Activated naive CD8-positive, alpha-beta T cell (primary cell): Measurements from ENCODE around the gene NAV3.

ENCODE experiments used
- H3K27ac Mint-ChIP-seq: one replicate; pipeline ENCODE4 v1.8.0; 2021; ENCODE audit warnings: mixed read lengths
- H3K27me3 Mint-ChIP-seq: one replicate; pipeline ENCODE4 v1.8.0; 2021; ENCODE audit warnings: mixed read lengths
- H3K36me3 Mint-ChIP-seq: one replicate; pipeline ENCODE4 v1.8.0; 2021; ENCODE audit warnings: mixed read lengths
- H3K4me1 Mint-ChIP-seq: one replicate; pipeline ENCODE4 v1.8.0; 2021; ENCODE audit warnings: low read depth, mixed read lengths
- H3K4me3 Mint-ChIP-seq: one replicate; pipeline ENCODE4 v1.8.0; 2021; ENCODE audit warnings: mild to moderate bottlenecking, mixed read lengths
- H3K9me3 Mint-ChIP-seq: one replicate; pipeline ENCODE4 v1.8.0; 2021; ENCODE audit warnings: low read depth, mixed read lengths

The NAV3 gene

GRCh38 chr12:77830583-77831351, at the start of gene NAV3:
Gene NAV3 (plus strand): TSS chr12:77830894. CDS start chr12:77831462, 568 bp downstream.
- Mint-ChIP-seq H3K27ac (no peak within 1 kb of the TSS), H3K4me1 (no peaks in the 10 kb centered on the region), H3K4me3 (no peak within 1 kb of the TSS), H3K27me3 (no peaks in the 10 kb centered on the region), H3K9me3 (no peaks in the 10 kb centered on the region), H3K36me3 (no peaks in the 10 kb centered on the region)

GRCh38 chr12:77782034-77782433, 48.7 kb upstream of the NAV3 start:
- Mint-ChIP-seq H3K9me3 (no peaks in the 10 kb centered on the region), H3K36me3 (no peaks in the 10 kb centered on the region), H3K27ac (no peak overlapping the region), H3K27me3 (no peaks in the 10 kb centered on the region), H3K4me1 (no peaks in the 10 kb centered on the region), H3K4me3 (no peak overlapping the region)

GRCh38 chr12:77782766-77783165, 47.9 kb upstream of the NAV3 start:
- Mint-ChIP-seq H3K4me3 (no peak overlapping the region), H3K9me3 (no peaks in the 10 kb centered on the region), H3K4me1 (no peaks in the 10 kb centered on the region), H3K36me3 (no peaks in the 10 kb centered on the region), H3K27me3 (no peaks in the 10 kb centered on the region), H3K27ac (no peak overlapping the region)

DNA sequence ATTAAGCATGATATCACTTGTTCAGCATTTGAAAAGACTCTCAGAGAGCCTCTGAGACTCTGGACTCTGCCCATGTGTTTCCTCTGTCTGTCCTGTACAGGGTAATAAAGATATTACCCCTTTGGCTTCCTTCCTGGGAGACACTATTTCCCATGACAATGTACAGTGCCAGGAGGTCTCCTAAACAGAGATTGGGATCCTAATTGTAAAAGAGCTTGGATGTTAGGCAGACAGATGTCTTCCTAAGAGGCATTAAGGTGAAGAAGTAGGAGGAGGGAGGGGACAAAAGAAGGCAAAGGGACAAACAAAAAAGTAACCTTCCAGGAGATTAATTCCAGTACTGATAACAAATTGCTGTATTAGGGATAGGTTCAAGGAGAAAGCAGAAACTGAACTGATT, 45.5 kb upstream of the NAV3 start:
- Mint-ChIP-seq H3K36me3 (no peaks in the 10 kb centered on the region), H3K27me3 (no peaks in the 10 kb centered on the region), H3K27ac (no peak overlapping the region), H3K4me1 (no peaks in the 10 kb centered on the region), H3K9me3 (peaks cover 4% of the 10 kb centered on the region), H3K4me3 (no peak overlapping the region)

GRCh38 chr12:77786675-77787074, 44.0 kb upstream of the NAV3 start:
- Mint-ChIP-seq H3K4me3 (no peak overlapping the region), H3K9me3 (peaks cover 6% of the 10 kb centered on the region), H3K27me3 (no peaks in the 10 kb centered on the region), H3K27ac (no peak overlapping the region), H3K36me3 (no peaks in the 10 kb centered on the region), H3K4me1 (no peaks in the 10 kb centered on the region)

DNA sequence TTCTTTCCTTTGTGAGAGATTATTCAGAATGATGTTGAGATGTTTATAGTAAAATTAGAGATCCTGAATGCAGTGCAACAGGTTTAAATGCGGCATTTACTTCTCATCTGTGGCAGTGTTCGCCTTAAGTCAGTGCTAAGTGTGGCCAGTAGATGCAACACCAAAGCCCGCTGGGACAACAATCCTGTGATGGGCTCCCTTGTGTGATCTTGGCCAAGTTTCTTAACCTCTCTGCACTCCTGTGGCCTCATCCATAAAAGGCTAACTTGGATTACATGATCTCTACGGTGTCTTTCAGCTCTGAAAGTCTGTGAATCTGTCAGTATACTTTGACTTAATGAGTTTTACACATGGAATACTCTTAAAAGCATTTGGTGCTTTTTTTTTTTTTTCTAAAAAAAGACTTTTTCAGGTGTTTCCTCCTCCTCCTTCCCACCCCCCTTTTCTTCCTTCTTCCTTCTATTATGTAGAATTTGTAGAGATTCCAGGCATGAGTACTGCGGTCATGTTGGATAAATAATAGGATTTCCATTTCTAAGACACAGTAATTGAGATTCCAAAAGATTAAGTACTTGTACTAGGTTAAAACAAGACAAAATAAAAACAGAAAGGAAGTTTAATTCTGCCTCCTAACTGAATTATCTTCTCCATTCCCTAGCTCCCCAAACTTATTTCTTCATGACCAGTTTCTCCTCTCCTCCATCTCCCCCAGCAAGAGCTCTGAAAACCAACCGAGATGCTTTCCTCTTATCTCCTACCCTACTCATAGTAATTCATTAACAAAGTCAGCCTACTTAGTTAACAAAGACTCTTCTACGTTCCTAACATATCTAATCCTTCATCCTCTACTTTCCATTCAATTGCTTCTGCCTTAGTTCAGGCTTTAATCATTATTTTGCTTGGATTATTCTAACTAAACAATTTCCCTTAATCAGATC, 42.2 kb upstream of the NAV3 start:
- Mint-ChIP-seq H3K4me3 (no peak overlapping the region), H3K27me3 (no peaks in the 10 kb centered on the region), H3K36me3 (no peaks in the 10 kb centered on the region), H3K4me1 (no peaks in the 10 kb centered on the region), H3K9me3 (peaks cover 6% of the 10 kb centered on the region), H3K27ac (no peak overlapping the region)

GRCh38 chr12:77795699-77796098, 35.0 kb upstream of the NAV3 start:
- H3K4me3 Mint-ChIP-seq: no peak overlapping the region
- no peak overlapping the region for H3K27ac Mint-ChIP-seq
- no peaks in the 10 kb centered on the region for H3K36me3 Mint-ChIP-seq
- peaks cover 10% of the 10 kb centered on the region for H3K9me3 Mint-ChIP-seq
- no peaks in the 10 kb centered on the region for H3K4me1 Mint-ChIP-seq
- H3K27me3 Mint-ChIP-seq: no peaks in the 10 kb centered on the region

- H3K27ac Mint-ChIP-seq: no peak overlapping the region
- H3K36me3 Mint-ChIP-seq: no peaks in the 10 kb centered on the region
- no peaks in the 10 kb centered on the region for H3K4me1 Mint-ChIP-seq
- no peaks in the 10 kb centered on the region for H3K27me3 Mint-ChIP-seq
- H3K4me3 Mint-ChIP-seq: no peak overlapping the region
- peaks cover 10% of the 10 kb centered on the region for H3K9me3 Mint-ChIP-seq
Measured at GRCh38 chr12:77796775-77797174, 33.9 kb upstream of the NAV3 start.

GRCh38 chr12:77800501-77800900, 30.2 kb upstream of the NAV3 start:
- no peak overlapping the region for H3K27ac Mint-ChIP-seq

GRCh38 chr12:77808534-77808933, 22.2 kb upstream of the NAV3 start:
- H3K36me3 Mint-ChIP-seq: no peaks in the 10 kb centered on the region
- no peaks in the 10 kb centered on the region for H3K4me1 Mint-ChIP-seq
- no peak overlapping the region for H3K4me3 Mint-ChIP-seq
- no peaks in the 10 kb centered on the region for H3K27me3 Mint-ChIP-seq
- H3K9me3 Mint-ChIP-seq: peaks cover 25% of the 10 kb centered on the region
- H3K27ac Mint-ChIP-seq: no peak overlapping the region

More at GRCh38 chr12:77800501-77800900, 30.2 kb upstream of the NAV3 start:
- no peaks in the 10 kb centered on the region for H3K36me3 Mint-ChIP-seq
- H3K9me3 Mint-ChIP-seq: peaks cover 13% of the 10 kb centered on the region
- H3K4me1 Mint-ChIP-seq: no peaks in the 10 kb centered on the region
- no peaks in the 10 kb centered on the region for H3K27me3 Mint-ChIP-seq
- H3K4me3 Mint-ChIP-seq: no peak overlapping the region

GRCh38 chr12:77813558-77813957, 17.1 kb upstream of the NAV3 start:
- no peaks in the 10 kb centered on the region for H3K36me3 Mint-ChIP-seq
- no peaks in the 10 kb centered on the region for H3K27me3 Mint-ChIP-seq
- H3K9me3 Mint-ChIP-seq: no peaks in the 10 kb centered on the region
- H3K4me1 Mint-ChIP-seq: no peaks in the 10 kb centered on the region
- no peak overlapping the region for H3K4me3 Mint-ChIP-seq
- H3K27ac Mint-ChIP-seq: no peak overlapping the region

DNA sequence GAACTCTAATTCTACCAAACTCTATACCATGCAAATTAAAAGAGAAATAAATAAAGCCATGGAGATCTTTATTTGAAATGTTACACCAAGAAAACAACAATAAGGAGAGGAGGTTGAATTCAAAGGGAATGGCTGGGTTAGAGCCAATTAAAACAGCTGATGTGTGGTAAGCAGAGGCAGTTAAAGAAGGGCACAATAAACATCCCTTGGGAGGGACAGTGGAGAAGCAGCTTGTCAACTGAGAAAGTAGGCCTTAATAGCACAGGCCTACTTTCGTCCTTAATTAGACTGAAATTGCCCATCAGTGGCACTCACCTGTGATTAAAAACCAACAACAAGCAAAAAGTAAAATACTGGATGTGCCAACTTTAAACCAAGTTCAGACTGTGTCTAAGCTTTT, 16.3 kb upstream of the NAV3 start:
- Mint-ChIP-seq H3K4me3 (no peak overlapping the region), H3K27ac (no peak overlapping the region), H3K27me3 (no peaks in the 10 kb centered on the region), H3K4me1 (no peaks in the 10 kb centered on the region), H3K36me3 (no peaks in the 10 kb centered on the region), H3K9me3 (no peaks in the 10 kb centered on the region)

GRCh38 chr12:77816196-77816595, 14.5 kb upstream of the NAV3 start:
- no peaks in the 10 kb centered on the region for H3K36me3 Mint-ChIP-seq
- no peak overlapping the region for H3K27ac Mint-ChIP-seq
- H3K4me1 Mint-ChIP-seq: no peaks in the 10 kb centered on the region
- H3K4me3 Mint-ChIP-seq: no peak overlapping the region
- H3K27me3 Mint-ChIP-seq: no peaks in the 10 kb centered on the region
- peaks cover 4% of the 10 kb centered on the region for H3K9me3 Mint-ChIP-seq

DNA sequence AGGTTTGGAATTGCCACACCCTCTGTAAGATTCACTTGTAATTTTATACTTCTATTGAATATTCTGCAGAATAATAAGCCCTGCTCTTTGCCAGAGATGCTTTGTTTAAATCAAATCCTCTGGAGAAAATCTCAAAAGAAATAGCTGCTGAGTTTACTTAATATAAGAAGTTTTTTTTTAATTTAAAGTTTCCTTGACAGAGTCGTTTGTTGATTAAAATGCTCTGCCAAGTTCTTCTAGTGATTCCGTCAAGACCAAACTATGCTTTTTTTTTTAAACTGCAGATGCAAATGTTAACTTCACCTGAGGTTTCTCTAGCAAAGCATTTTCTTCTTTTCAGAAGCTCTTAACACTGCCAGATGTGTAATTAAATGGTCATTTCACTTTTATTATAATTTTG, 13.4 kb upstream of the NAV3 start:
- peaks cover 4% of the 10 kb centered on the region for H3K9me3 Mint-ChIP-seq
- no peaks in the 10 kb centered on the region for H3K27me3 Mint-ChIP-seq
- no peak overlapping the region for H3K27ac Mint-ChIP-seq
- no peak overlapping the region for H3K4me3 Mint-ChIP-seq
- no peaks in the 10 kb centered on the region for H3K4me1 Mint-ChIP-seq
- H3K36me3 Mint-ChIP-seq: no peaks in the 10 kb centered on the region

DNA sequence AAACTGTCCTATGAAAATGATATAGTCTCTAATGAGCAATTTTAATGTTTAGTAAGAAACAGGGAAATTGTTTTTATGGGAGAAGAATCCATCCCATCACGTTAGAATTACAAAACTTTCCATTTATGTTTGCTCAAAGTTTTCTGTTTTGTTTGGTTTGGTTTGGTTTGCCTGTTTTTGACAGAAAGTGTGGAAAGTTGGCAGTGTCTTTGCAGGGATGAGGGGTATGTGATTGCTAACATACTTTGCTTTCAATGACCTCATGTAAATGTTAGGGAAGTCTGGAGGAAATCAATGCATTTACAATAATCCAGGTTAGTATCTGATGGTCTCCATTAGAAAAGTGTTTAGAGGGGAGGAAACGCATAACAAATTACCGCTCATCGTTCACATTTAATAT, 12.3 kb upstream of the NAV3 start:
- H3K9me3 Mint-ChIP-seq: peaks cover 6% of the 10 kb centered on the region
- no peak overlapping the region for H3K27ac Mint-ChIP-seq
- no peaks in the 10 kb centered on the region for H3K4me1 Mint-ChIP-seq
- H3K4me3 Mint-ChIP-seq: no peak overlapping the region
- no peaks in the 10 kb centered on the region for H3K36me3 Mint-ChIP-seq
- H3K27me3 Mint-ChIP-seq: no peaks in the 10 kb centered on the region
